ENCODE data around the gene TMEM244.

GRCh38 chr6:129902681-129903080, 41.6 kb upstream of the TMEM244 start:
- TF ChIP-seq NFE2L2 (IDR thresholded peaks at IDR 0.05; ENCODE audit: low read depth, low read length) = no peak
- no peak for TF ChIP-seq POLR2A (IDR thresholded peaks at IDR 0.05; ENCODE audit: low read depth, low read length)
- TF ChIP-seq CTCF (conservative IDR thresholded peaks at IDR 0.05; ENCODE audit: low read depth, low read length) = no peak
- TF ChIP-seq RAD21 (IDR thresholded peaks at IDR 0.05; ENCODE audit: low read length) = no peak
- TF ChIP-seq USF2 (IDR thresholded peaks at IDR 0.05; ENCODE audit: low read depth, low read length) = no peak
- no peak for TF ChIP-seq MXI1 (IDR thresholded peaks at IDR 0.05; ENCODE audit: borderline replicate concordance, low read depth, low read length)
- TF ChIP-seq BHLHE40 (IDR thresholded peaks at IDR 0.05; ENCODE audit: low read depth, low read length) = no peak
- TF ChIP-seq MAFK (IDR thresholded peaks at IDR 0.05; ENCODE audit: low read depth, low read length) = no peak
- TF ChIP-seq RFX5 (IDR thresholded peaks at IDR 0.05; ENCODE audit: low read depth, low read length) = no peak

Data from IMR-90 (cell line).